ENCODE measurements around the gene HACD4.

DNA sequence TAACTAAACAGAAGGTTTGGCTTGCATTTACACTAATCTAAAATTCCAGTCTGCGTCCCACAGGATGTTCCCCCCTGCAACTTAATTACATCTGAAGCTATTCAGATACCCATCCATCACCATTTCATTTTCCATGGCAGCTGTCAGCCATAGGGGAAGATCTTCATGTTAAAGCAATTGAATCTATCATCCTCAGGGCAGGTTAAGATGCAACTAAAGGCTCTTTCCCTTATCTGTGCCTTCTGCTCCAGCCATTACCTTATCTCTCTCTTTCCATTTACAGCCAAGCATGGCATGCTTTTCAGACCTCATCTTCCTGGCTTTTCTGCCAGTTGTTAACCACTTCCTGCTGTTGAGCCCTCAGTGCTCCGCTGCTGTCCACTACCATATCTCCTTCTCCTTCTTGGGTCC, 15.8 kb upstream of the HACD4 start:
- no peak for TF ChIP-seq POLR2A (IDR thresholded peaks at IDR 0.05)
- TF ChIP-seq, protein P1, sequence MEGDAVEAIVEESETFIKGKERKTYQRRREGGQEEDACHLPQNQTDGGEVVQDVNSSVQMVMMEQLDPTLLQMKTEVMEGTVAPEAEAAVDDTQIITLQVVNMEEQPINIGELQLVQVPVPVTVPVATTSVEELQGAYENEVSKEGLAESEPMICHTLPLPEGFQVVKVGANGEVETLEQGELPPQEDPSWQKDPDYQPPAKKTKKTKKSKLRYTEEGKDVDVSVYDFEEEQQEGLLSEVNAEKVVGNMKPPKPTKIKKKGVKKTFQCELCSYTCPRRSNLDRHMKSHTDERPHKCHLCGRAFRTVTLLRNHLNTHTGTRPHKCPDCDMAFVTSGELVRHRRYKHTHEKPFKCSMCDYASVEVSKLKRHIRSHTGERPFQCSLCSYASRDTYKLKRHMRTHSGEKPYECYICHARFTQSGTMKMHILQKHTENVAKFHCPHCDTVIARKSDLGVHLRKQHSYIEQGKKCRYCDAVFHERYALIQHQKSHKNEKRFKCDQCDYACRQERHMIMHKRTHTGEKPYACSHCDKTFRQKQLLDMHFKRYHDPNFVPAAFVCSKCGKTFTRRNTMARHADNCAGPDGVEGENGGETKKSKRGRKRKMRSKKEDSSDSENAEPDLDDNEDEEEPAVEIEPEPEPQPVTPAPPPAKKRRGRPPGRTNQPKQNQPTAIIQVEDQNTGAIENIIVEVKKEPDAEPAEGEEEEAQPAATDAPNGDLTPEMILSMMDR (IDR thresholded peaks at IDR 0.05): no peak
